ENCODE measurements around the gene SH3RF2.

DNA sequence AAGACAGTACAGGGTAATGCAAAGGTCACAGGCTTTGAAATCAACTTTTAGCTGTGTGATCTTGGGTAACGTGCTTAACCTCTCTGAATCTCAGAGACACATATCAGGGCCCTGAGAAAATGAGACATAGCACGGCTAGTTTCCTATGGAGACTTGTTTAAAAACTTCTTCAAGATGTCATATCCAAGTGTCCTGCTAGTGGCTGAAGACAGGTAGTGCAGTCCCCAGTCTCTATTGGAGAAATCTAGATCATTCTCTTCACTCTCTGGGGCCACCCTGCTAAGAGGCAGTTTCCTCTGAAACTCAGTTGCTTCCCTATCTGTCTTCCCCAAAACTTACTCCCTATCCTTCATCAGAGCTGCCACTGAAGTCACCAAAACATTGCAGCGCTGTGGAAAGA, 33.3 kb upstream of the SH3RF2 start:
- TF ChIP-seq, protein P1, sequence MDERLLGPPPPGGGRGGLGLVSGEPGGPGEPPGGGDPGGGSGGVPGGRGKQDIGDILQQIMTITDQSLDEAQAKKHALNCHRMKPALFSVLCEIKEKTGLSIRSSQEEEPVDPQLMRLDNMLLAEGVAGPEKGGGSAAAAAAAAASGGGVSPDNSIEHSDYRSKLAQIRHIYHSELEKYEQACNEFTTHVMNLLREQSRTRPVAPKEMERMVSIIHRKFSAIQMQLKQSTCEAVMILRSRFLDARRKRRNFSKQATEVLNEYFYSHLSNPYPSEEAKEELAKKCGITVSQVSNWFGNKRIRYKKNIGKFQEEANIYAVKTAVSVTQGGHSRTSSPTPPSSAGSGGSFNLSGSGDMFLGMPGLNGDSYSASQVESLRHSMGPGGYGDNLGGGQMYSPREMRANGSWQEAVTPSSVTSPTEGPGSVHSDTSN (CRISPR knock-in tag; IDR thresholded peaks at IDR 0.05; ENCODE audit: low read depth), result no peak
- TF ChIP-seq, protein P1 (tag; conservative IDR thresholded peaks at IDR 0.05; ENCODE audit: low read depth), result no peak
- TF ChIP-seq TCF7L2 (IDR thresholded peaks at IDR 0.05; ENCODE audit: low read depth, low read length), result no peak

All from K562 (cell line).